SK-N-MC (cell line): ENCODE measurements around the gene DUS2.

Source experiments
- EZH2 ChIP-seq: fragments of 200-600 bp; sonication (generic); IDR thresholded peaks from one replicate; pipeline ENCODE4 v1.6.1; 2017; ENCODE audit warnings: antibody characterized with exemption
- FOXP2 ChIP-seq: optimal IDR thresholded peaks from 2 replicates; pipeline ENCODE3; 2011; ENCODE audit warnings: mild to moderate bottlenecking, moderate library complexity; ENCODE audit not compliant: insufficient read depth; ENCODE audit errors: extremely low read length, control extremely low read depth
- POLR2AphosphoS5 ChIP-seq: IDR thresholded peaks from 2 replicates; pipeline ENCODE4 v1.6.1; 2012; ENCODE audit warnings: mild to moderate bottlenecking, low read depth, low read length, borderline replicate concordance

DNA sequence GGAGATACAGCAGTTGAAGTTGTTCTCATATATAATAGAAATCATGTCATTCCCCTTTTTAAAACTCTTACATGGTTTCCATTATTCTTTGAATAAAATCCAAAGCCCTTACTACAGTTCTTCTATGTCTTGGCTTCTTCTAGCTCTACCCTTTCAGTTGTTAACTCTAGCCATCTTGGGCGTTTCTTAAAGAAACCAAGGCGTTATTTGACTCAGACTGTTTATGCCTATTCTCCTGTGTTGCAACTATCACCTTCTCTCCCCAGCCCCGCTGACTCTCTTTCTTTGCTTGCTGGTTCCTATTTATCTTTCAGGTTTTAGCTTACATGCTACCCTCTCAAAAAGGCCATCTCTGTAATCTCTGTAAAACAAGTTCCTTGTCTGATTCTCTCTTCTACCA, 94.8 kb downstream of the DUS2 start:
- TF ChIP-seq POLR2AphosphoS5 (no peak), EZH2 (no peak), FOXP2 (no peak)
